NCI-H748 (cell line): Measurements from ENCODE around the gene AHNAK.

ENCODE experiments used
- DNase-seq: peaks from one replicate; lab custom pipeline; 2025; ENCODE audit not compliant: unreplicated experiment; lab: John Stamatoyannopoulos, UW

AHNAK gene

DNA sequence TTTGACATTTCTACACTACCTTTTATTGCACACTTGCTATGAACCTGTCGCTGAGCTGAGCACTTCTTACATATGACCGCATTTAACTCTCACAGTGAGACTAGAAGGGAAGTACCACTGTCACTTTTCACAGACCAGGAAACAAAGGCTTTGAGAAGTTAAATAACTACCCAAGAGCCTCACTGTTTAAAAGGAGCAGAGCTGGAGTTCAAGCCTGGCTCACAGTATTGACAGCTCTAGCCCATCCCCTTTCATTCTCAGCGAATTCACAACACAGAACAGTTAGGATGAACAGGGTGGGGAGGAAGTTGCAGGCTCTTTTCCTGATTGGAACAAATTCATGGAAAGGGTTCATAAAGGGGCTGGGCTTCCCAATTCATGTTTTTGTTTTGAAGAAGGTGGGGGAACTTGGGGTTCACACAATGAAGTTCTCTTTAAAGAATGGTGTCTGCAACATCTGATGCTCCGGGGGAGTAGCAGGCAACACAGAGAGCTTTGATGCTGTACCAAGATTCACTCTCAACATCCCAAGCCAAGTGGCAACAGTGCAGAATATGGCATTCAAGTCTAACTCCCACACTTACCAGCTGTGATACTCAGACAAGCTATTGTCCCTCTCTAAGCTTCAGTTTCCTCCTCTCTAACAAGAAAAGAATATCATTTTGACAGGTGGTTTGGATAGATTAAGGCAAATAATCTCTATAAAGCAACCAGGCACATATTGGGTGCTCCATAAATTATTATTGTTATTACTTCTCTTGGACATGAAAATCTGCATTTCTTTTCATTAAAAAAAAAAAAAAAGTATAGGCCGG is 110.6 kb downstream of the AHNAK start:
- DNase-seq: no peak

DNA sequence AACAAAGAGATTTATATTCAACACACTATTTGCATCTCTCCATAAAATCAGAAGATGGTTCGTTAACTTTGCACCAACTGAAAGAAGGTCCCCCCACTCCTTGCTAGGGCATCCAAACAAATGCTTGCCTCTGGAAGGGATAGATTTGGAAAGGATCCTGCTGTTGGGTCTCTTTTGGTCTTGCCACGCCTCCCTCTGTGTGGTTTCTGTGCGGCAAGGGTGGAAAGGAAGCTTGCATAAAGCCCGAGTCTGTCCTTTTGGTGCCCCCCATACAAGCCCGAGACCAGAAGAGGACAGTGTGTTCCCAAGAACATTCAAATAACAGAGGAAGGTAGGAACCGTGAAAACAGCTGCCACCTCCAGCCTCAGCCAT is 112.7 kb downstream of the AHNAK start:
- no peak for DNase-seq

DNA sequence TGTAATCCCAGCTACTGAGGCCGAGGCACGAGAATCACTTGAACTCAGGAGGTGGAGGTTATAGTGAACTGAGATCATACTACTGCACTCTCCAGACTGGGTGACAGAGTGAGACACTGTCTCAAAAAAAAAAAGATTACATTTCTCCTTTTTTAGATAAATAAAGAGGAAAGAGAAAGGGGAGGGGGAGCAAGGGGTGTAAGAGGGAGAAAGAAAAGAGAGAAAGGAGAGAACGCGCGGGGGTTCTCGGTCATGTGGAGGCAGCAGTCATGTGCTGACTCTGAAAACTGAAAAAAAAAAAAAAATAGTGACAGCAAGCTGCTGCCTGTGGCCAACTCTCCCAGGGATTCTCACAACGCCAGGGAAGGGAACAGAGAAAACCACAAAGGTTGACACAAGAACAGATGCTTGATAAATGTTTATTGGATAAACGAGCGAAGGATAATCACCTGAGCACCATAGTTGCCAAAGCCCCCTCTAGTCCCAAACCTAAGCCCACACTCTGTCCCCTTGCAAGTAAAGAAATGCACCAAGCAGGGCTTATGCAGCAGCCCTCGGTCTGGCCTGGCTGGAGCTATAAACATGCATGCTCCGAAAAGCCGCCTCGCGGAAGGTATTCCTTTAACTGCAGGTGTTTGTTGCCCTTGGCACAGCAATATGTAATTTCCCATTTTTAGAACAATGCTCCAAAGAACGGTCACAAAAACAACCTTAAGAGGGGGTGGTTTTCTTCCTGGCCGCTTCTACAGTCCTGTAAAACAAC is 113.3 kb downstream of the AHNAK start:
- DNase-seq: peak; percentile 21

DNA sequence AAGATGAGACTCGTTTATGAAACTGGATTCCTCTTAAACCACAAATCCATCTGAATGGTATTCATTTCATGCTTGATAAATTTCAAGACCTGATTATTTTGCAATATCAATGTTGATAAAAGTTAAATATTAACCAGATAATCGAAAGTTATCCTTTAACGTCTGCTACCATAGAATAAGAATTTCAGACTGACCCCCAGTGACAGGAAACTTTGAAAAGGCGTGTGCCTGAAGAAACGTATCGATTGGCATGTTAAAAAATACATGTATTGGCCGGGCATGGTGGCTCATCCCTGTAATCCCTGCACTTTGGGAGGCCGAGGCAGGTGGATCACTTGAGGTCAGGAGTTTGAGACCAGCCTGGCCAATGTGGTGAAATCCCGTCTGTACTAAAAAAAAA is 113.9 kb downstream of the AHNAK start:
- DNase-seq: no peak

DNA sequence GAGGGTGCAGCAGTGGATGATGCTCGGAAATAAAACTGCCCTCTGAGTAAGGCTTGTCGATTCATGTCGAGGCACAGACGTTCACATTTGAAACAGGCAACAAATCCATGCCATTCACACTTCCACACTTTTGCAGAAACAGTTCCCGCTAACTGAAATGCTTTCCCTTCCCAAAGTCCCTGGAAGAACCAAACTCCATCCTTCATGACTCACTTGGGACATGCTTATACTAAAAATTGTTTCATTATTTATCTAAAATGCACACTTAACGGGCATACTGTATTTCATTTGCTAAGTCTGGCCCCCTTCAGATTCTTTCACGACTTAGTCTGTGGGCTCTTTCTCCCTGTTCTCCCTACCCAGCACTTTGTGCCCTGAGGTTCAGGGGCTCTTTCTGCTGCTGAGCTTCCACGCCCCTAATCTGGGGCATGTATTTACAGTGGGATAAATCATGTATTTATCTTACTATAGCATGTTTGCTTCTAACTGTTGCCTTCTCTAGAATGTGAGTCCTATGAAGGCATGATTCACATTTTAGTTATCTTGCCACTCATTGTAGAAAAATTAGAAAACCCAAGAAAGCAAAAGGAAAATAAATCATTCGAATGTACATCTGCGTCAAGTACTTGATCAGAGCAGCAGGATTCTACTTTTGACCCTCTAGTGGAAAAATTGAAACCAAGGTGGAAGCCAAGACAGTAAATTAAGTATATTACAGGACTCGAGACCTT is 115.3 kb downstream of the AHNAK start:
- no peak for DNase-seq

DNA sequence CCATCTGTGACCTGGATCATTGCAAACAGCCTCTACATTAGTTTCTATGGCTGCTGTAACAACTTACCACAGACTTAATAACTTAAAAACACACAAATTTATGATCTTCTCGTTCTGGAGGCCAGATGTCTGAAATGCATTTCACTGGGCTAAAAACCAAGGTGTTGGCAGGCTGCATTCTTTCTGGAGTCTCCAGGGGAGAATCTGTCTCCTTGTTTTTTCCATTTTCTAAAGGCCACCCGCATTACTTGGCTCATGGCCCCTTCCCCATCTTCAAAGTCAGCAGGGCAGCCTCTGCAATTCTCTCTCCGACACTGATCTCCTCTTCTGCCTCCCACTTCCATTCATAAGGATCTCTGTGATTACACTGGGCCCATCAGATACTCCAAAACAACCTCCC is 116.2 kb downstream of the AHNAK start:
- DNase-seq: no peak

DNA sequence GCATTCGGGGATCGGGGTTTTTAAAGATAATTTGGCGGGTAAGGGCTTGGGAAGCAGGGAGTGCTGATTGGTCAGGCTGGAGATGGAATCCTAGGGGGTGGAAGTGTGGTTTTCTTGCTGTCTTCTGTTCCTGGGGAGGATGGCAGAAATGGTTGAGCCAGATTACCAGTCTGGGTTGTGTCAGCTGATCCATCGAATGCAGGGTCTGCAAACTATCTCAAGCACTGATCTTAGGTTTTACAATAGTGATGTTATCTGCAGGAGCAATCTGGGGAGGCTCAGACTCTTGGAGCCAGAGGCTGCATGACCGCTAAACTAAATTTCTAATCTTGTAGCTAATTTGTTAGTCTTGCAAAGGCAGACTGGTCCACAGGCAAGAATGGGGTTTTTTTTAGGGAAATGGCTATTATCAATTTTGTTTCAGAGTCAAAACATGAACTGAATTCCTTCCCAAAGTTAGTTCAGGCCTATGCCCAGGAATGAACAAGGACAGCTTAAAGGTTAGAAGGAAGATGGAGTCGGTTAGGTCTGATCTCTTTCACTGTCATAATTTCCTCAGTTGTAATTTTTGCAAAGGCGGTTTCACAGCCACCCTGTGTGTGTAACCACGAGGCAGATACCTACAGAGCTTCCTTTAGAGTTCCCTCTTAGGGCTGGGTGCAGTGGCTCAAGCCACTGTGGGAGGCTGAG is 117.6 kb downstream of the AHNAK start:
- no peak for DNase-seq

DNA sequence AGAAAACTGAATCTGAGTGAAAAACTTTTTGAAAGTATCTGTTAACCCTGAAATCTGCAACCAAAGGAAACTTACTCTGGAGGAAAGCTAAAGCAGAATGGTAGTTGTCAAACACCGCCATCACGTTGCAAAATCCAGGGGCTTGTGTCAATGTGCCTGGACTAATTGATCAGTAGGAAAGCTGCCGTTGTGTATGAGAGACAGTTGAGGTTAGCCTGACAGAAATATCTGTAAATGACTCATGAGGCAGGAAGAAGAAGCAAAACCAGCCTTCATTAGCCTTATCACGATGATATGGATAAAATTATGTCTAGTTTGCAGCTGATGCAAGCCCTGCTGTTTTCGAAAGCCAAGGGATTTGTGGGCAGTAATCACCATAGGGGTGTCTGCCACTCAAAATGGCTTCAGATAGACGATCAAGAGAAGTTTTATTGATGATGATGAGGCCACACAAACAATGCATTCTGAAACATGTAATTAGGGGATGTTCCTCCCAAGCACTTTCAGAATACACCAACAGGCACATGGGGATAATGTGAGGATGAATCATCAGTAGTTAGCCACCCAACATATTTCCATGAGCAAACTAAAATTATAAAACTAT is 118.9 kb downstream of the AHNAK start:
- DNase-seq: no peak

DNA sequence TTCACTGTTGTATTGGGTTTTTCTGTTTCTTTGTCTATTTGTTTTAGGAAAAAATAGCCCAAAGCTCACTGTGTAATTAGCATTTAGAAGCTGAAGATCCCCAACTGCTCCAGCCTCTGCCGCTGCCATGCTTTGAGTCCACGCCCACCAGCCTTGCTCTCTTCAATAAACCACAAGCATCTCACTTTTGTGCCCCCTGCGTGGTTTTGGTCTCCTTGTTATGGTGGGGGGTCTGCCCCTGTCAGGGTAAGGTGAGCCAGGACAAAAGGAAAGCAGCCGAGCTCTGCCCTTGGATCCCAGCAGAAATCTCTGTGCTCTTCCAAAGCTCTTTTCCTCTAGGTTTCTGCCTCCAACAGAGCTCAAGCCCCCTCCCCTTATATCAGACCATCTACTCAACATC is 123.6 kb downstream of the AHNAK start:
- DNase-seq: no peak

DNA sequence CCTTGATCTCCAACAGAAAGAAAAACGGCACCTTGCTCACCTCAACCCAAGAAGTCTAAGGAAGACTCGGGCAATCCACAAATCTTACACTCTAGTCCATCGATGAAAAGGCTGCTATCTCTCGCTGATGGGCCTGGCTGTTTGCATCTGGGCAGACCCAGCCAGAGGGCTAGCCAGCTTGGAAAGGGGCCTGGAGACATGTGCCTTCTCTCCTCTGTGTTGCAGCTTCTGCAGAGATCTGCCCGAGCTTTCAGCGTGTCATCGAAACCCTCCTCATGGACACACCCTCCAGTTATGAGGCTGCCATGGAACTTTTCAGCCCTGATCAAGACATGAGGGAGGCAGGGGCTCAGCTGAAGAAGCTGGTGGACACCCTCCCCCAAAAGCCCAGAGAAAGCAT is 124.6 kb downstream of the AHNAK start:
- no peak for DNase-seq

DNA sequence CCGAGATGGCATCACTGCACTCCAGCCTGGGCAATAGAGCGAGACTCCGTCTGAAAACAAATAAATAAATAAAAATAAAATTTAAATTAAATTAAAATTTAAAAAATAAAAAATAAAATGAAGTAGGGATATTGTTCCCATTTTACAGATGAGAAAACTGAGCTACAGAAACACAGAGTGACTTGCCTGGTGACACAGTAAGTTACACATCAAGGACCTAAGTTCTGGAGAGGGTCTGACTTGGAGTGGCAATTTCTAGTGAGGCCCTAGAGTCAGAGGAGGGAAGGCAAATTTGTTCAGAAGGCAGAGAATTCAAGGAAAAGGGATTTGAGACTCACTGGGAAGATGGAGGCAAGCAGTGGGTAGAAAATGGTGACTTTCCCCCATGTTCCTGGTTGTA is 125.7 kb downstream of the AHNAK start:
- DNase-seq: no peak

DNA sequence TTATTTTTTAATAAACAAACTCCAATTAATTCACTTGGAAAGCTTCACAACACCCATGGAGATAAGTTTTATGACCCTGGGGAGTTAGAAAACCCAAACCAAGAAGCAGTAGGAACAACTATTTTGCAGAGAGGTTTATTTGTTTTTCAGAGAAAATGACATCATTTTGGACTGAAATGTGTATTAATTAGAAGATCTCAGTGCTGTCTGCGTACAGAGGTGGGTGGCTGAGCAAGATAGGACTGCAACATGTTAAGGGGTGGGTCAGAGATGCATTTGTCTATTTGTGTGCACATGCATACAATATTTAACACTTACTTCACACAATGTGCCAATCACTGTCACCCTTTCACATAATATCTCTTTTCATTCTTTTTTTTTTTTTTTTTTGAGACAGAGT is 126.7 kb downstream of the AHNAK start:
- DNase-seq: no peak

DNA sequence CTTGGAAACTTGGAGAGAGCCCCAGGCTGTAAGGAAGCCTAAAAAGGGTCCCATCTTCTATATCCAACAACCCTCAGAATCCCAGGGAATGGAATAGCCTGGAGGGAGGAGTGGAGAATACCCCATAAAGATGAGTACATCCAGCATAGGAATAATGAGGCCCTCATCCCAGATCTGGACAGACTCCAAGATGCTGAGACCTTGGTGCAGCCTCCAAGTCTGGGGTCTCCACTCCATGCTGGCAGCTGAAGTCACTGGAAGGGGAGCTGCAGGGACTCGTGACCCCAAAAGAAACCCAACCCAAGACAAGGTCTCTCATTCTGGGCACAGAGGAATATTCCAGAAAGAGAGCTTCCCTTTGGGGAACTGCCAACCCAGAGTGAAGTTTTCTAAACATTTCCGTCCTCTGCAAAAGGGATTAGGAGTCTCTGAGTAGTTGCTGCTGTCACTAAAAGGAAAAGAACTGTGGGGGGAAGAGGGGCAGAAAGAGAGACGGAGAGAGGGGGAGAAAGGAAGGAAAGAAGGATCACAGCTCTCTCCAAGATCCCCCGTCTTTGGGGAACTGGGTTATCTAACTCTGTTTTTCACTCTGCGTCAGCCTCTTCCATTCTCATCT is 127.2 kb downstream of the AHNAK start:
- no peak for DNase-seq

DNA sequence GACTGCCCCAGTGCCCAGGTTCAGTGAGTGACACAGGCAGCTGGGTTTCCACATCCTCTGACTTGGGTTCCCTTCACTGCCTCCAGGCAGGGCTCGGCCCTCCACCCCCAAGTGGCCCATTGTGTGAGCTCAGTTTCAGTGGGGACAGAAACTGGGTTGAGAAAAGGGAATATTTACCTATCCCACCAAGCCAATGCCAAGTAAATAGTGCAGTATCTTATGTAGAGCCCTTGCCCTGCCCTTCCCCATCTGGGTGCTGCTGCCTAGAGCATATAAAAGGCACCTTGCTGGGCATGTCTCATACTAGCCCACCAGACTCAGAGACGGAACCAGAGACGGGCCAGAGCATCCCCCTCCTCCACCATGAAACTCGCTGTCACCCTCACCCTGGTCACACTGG is 127.9 kb downstream of the AHNAK start, which contains the start of gene SCGB1A1:
TSS of gene SCGB1A1 (plus strand) at position 301 of the 400 bp plus-strand sequence. CDS start at position 364, 63 bp downstream.
- no peak for DNase-seq

DNA sequence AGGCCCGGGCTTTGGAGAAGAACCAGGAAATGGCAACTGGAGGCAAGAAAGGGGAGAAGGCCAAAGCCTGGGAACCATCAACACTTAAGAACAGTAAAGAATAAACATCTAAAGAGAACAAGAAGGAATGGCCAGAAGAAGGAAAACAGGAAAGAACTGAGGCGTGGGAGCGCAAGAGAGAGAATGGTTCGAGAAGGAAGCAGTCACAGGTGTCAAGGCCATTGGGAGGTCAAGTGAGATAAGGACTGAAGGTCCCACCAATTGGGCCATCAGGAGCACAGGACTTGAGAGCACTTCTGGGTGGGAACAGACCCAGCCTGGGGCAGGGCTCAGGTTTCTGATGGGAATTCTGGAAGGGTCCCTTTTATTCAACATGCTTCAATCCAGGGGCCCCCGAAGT is 128.5 kb downstream of the AHNAK start:
- DNase-seq: no peak

DNA sequence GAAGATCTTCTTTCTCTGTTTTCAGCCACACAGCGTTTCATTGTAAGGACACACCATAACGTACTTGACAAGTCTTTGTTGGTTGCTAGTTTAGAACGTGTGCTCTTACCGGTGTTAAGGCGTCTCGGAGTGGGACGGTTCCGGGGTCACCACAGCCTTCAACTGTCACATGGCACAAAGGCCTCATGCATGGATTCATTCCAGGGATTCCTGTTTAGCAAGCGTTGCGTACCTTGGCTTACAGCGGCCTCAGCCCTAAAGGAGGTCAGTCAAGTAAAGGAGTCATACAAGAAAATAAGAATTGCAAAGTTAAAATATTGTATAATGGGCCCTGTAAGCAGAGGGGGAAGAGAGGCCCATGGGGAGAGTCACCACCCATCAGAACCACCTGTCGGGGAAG is 130.0 kb downstream of the AHNAK start:
- no peak for DNase-seq

DNA sequence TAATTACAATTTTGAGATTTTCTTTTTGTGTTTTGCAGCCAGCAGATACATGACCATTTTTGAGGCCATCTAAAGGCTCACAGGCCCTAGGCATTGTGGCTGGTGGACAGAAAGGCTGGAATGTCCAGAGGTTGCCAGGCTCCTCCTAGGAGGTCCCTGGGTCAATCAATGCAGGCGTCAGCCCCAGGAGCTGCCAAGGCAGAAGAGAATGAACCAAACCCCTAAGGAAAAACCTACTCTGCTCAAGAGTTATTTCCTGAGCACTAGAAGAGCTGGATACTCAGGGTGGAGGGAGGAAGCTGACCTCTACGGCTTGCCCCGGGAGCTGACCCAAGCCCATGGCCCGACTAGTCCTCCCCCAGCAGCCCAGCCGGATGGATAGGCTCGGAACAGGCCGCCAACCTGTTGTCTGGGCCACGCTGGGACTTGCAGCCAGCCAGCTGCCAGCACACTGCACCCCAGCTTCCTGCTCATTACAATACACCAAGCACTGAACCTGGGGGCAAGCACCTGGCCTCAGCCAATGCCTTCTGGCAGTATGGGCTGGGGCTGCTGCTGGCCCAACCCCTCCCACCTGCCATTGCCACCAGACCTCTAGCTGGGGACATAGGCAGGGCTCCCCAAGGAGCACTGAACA is 133.4 kb downstream of the AHNAK start:
- no peak for DNase-seq

DNA sequence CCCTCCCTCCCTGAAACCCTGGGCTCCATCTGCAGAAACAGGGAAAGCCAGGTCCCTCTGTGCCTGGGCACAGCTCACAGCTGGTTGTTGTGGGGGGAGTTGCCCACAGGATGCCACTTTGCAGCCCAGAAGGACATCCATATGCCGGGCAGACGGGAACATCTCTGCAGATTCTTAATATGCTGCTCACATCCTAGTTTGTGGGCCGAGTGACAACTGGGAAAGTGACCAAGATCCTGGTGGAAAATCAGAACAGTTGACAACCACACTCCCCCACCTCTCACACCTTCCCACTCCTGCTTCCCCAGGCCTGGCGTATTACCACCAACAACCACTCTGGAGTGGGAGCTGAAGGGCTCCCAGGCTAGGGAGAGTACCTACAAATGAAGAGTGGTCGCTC is 135.1 kb downstream of the AHNAK start:
- DNase-seq: no peak

DNA sequence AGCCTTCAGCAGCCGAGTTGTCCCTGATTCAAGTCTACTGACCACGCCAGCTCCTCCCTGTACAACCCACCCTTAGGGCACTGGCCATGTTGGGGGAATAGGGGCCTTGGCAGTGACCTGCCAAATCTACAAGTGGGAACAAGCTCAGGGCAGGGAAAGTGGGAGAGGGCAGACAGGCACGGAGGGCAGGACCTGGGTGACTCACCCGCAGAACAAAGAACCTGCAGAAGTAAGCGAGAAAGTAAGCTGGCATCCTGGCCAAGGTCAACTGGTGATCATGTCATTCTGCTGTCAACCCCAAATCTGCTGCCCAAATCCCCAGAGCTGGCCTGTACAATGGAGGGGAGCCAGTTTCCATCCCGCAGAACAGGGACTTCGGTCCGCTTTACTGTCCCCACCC is 135.6 kb downstream of the AHNAK start:
- no peak for DNase-seq

DNA sequence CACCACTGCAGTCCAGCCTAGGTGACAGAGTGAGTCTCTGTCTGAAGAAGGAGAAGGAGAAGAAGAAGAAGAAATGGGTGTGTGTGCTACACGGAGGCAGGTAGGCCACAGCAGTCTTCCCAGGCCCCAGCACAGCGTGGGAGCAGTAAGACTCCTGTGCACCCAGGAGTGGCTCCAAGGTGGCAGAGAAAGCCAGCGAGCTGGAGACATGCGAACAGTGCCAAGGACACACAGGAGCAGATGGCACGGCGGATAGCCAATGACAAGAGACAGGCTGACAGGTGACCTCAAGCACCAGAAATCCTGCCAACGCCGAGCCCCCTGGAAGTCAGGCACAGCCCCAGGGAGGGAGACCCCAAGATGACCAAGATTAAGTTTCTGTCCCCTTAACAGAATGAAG is 136.8 kb downstream of the AHNAK start:
- DNase-seq: no peak
